Stomach (tissue), 9 donors: Measurements from ENCODE around the gene MARCHF11. TPM values are rescaled to one million over a fixed set of nuclear protein-coding genes. Genes with fewer than 3 reads are reported as not detected.

ENCODE experiments used
- DNase-seq, 2 donors: peaks; one replicate each; pipeline versions ENCODE4 v3.0.0 to v3.0.0-alpha.2; 2013 to 2019
- H3K27ac ChIP-seq, 5 donors: fragments of 200-600 bp in 4 of 5; sonication (generic) in 4 of 5; one replicate each; pipeline ENCODE4 v1.5.1; 2013 to 2019; ENCODE audit warnings: mild to moderate bottlenecking in 1 of 5, moderate library complexity in 1 of 5
- H3K27me3 ChIP-seq, 3 donors: fragments of 200-600 bp; sonication (generic); one replicate each; pipeline ENCODE4 v1.5.1; 2017 to 2019; ENCODE audit warnings: mixed run types in 1 of 3
- H3K36me3 ChIP-seq, 4 donors: fragments of 200-600 bp; sonication (generic); 1 replicate in 3 of 4; 2 replicates in 1 of 4; pipeline ENCODE4 v1.5.1; 2016 to 2019
- H3K4me1 ChIP-seq, 4 donors: fragments of 200-600 bp; sonication (generic); one replicate each; pipeline ENCODE4 v1.5.1; 2016 to 2019
- H3K4me3 ChIP-seq, 4 donors: fragments of 200-600 bp; sonication (generic) in 3 of 4; one replicate each; pipeline ENCODE4 v1.5.1; 2016 to 2019; ENCODE audit warnings: mild to moderate bottlenecking in 1 of 4
- H3K9me3 ChIP-seq, 4 donors: fragments of 200-600 bp; sonication (generic); one replicate each; pipeline ENCODE4 v1.5.1; 2016 to 2019
- EP300 ChIP-seq: sonication (generic); formaldehyde crosslinking; IDR thresholded peaks from one replicate; pipeline ENCODE4 v1.6.1; 2017; ENCODE audit warnings: antibody characterized with exemption
- POLR2A ChIP-seq, 4 donors: fragments of 450-650 bp; IDR thresholded peaks; one replicate each; pipeline ENCODE4 v1.6.1; 2016; ENCODE audit warnings: antibody characterized with exemption in 4 of 4, control low read depth in 2 of 4, mild to moderate bottlenecking in 1 of 4, moderate library complexity in 1 of 4
- POLR2AphosphoS5 ChIP-seq, 3 donors: sonication (generic); formaldehyde crosslinking; IDR thresholded peaks; one replicate each; pipeline ENCODE4 v1.6.1; 2016; ENCODE audit warnings: antibody characterized with exemption in 3 of 3
- WGBS, 5 donors: extraction: QIAGEN DNeasy Blood & Tissue Kit in 3 of 5; methylation state at CpG; one replicate each; pipeline versions ENCODE4 v1.1.5 to v1.1.7; 2013 to 2018; 5-methylcytosine and 5-hydroxymethylcytosine counted together
- intact Hi-C: fragments of 100-400 bp; cut with DNase I; formaldehyde crosslinking; loops from one replicate; pipeline ENCODE4 v1.15.1; 2023; ENCODE audit warnings: low total_unique reads
- polyA plus RNA-seq, 3 donors: library from polyadenylated mRNA; stranded (reverse); fragments of 200-250 nt; gene quantifications; one replicate each; pipeline ENCODE4 v1.2.3, GENCODE V29; 2013
- small RNA-seq, 4 donors: library from RNA; depleted of rRNA; stranded (forward); fragments of <200 nt; gene quantifications; one replicate each; pipeline ENCODE3, GENCODE V24; 2016
- total RNA-seq, 5 donors: library from RNA; depleted of rRNA; stranded (reverse); fragments of >200 nt; gene quantifications; one replicate each; pipeline versions ENCODE4 v1.1.0 to v1.2.3, GENCODE V29; 2014 to 2016
- TF ChIP-seq, protein P1 (sequence below), 7 experiments: fragments of 450-650 bp in 4 of 7; fragments of 200-600 bp in 3 of 7; sonication (generic) in 3 of 7; IDR thresholded peaks; one replicate each; pipeline ENCODE4 v1.5.1; 2016 to 2019; ENCODE audit warnings: antibody characterized with exemption in 7 of 7, control low read depth in 2 of 7, mild to moderate bottlenecking in 1 of 7
- donor health status: healthy with polysubstance abuse.
- donor health status: Bipolar disorder and iron deficiency.
- donor health status: healthy.

MARCHF11 gene
- total and polyA plus RNA-seq, 8 donors, result not detected

DNA sequence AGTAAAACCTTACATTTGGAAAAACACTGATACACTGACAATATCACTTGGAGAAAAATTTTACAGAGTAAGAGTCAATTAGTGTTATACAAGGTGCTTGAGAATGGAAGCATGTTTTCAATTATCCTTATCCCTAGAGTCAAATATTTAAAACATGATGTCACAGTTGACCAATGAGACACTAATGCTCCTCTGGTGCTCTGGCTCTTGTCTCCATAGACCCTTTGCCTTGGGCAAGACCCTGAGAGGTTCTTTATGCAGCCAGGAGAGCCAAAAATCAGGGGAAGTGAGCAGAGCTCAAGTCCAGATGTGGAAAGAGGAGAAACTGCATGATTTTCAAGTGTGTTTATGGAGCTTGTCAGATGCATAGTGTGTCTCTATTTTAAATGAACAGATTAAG is 153.9 kb downstream of the MARCHF11 start:
- DNase-seq, result peak in 1 of 2 donors; percentile 10
- H3K4me3 ChIP-seq, result no peak overlapping the region
- H3K9me3 ChIP-seq, result peaks cover 0 to 5% (median 0%) of the 10 kb centered on the region in 4 donors
- H3K27me3 ChIP-seq, result no peaks in the 10 kb centered on the region
- H3K4me1 ChIP-seq, result no peaks in the 10 kb centered on the region
- H3K36me3 ChIP-seq, result no peaks in the 10 kb centered on the region
- TF ChIP-seq, protein P1, sequence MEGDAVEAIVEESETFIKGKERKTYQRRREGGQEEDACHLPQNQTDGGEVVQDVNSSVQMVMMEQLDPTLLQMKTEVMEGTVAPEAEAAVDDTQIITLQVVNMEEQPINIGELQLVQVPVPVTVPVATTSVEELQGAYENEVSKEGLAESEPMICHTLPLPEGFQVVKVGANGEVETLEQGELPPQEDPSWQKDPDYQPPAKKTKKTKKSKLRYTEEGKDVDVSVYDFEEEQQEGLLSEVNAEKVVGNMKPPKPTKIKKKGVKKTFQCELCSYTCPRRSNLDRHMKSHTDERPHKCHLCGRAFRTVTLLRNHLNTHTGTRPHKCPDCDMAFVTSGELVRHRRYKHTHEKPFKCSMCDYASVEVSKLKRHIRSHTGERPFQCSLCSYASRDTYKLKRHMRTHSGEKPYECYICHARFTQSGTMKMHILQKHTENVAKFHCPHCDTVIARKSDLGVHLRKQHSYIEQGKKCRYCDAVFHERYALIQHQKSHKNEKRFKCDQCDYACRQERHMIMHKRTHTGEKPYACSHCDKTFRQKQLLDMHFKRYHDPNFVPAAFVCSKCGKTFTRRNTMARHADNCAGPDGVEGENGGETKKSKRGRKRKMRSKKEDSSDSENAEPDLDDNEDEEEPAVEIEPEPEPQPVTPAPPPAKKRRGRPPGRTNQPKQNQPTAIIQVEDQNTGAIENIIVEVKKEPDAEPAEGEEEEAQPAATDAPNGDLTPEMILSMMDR (IDR thresholded peaks at IDR 0.05), result no peak
- TF ChIP-seq POLR2AphosphoS5 (IDR thresholded peaks at IDR 0.05) (no peak), POLR2A (IDR thresholded peaks at IDR 0.05) (no peak), EP300 (no peak)
- intact Hi-C loops, result no loop called here
- no peak overlapping the region for H3K27ac ChIP-seq

DNA sequence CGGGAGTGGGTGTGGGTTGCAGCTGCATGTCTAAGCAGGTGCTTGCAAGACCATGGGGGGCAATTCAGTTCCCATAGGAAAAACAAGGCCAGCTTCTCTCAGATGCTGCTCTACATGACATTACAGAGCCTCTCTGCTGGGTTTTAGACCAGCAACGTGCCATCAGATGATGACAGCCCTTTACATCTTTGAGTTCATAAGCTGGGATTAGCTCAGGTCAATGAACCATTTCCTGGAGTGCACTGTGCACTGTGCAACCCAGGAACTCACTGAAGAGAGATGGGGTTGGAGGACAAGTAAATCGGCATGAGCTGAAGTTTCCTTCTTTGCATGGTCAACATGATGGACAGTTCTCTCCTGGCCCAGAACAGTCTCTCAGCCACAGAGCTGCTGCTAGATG is 160.6 kb downstream of the MARCHF11 start:
- no peaks in the 10 kb centered on the region for H3K4me1 ChIP-seq
- no peaks in the 10 kb centered on the region for H3K27me3 ChIP-seq
- TF ChIP-seq, protein P1 (IDR thresholded peaks at IDR 0.05), result no peak
- TF ChIP-seq POLR2A (IDR thresholded peaks at IDR 0.05) (no peak), POLR2AphosphoS5 (IDR thresholded peaks at IDR 0.05) (no peak), EP300 (no peak)
- H3K36me3 ChIP-seq, result no peaks in the 10 kb centered on the region
- peaks cover 0 to 9% (median 0%) of the 10 kb centered on the region in 4 donors for H3K9me3 ChIP-seq
- WGBS, 5 donors, result 61 to 63% (median 61%) methylated on average over 3 of the region's 3 CpGs
- H3K4me3 ChIP-seq, result no peak overlapping the region
- no peak for DNase-seq
- no peak overlapping the region for H3K27ac ChIP-seq
- intact Hi-C loops, result no loop called here

DNA sequence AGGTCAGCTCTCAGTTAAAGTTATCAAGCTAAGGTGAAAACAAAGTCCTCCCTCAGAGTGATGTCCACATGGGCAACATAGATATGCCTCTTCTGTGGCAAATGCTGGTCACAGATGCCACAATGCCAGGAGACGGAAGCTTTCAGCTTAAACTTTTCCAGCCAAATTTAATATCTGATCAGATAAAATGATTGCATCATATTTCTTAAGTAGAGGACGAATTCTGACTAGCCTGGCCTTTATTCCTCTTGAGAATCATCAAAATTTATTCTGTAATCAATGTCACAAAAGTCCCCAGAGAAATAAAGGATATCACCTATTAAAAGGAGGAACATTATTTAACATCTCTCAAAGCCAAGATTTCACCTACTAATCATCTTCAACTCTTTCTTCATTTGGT is 161.9 kb downstream of the MARCHF11 start:
- intact Hi-C loops, result no loop called here
- WGBS, 5 donors, result 45 to 74% (median 59%) methylated on average over 2 of the region's 2 CpGs
- Histone ChIP-seq H3K9me3 (peaks cover 0 to 9% (median 0%) of the 10 kb centered on the region in 4 donors), H3K4me1 (no peaks in the 10 kb centered on the region), H3K36me3 (no peaks in the 10 kb centered on the region), H3K4me3 (no peak overlapping the region), H3K27me3 (no peaks in the 10 kb centered on the region), H3K27ac (no peak overlapping the region)
- DNase-seq, result no peak
- no peak for TF ChIP-seq POLR2AphosphoS5 (IDR thresholded peaks at IDR 0.05)
- TF ChIP-seq EP300, result no peak
- no peak for TF ChIP-seq POLR2A (IDR thresholded peaks at IDR 0.05)
- TF ChIP-seq, protein P1 (IDR thresholded peaks at IDR 0.05), result no peak

Small RNAs within 50 kb of the gene (small RNA-seq; reads per million reads assigned to genes)
- gene RNA5SP178, result 0 to 0.14 (median 0.05) reads per million in 4 donors
